ENCODE data around the gene ZNF277. TPM values are rescaled to one million over a fixed set of nuclear protein-coding genes. Genes with fewer than 3 reads are reported as not detected.
"Not testable (repeated sequence)": the region's sequence is repeated elsewhere in the genome, so short reads cannot be mapped to it uniquely, and the experiment has no call there.

The ZNF277 gene
- total RNA-seq, 2 experiments from 2014 or later: 11.4 to 12.5 TPM

DNA sequence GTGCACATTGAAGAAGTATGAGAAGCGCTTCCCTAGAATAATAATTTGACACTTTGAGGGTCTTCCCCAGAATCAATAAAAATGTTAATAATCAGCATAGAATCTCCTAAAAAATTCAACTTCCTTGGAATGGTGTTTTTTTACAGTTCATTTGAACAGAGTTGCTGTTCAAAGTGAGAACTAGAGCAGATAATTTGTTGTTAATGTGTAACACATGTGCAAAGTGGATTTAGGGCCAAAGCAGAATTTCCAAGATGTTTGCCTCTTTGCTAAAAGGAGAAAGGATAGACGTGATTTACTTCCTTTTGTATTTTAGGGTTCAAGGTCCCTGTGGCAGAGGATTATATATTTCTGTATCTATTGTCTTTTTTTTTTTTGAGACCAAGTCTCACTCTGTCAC, 73.8 kb downstream of the ZNF277 start:
- POLR2A ChIA-PET: no interaction called here
- CTCF ChIA-PET: no interaction called here

DNA sequence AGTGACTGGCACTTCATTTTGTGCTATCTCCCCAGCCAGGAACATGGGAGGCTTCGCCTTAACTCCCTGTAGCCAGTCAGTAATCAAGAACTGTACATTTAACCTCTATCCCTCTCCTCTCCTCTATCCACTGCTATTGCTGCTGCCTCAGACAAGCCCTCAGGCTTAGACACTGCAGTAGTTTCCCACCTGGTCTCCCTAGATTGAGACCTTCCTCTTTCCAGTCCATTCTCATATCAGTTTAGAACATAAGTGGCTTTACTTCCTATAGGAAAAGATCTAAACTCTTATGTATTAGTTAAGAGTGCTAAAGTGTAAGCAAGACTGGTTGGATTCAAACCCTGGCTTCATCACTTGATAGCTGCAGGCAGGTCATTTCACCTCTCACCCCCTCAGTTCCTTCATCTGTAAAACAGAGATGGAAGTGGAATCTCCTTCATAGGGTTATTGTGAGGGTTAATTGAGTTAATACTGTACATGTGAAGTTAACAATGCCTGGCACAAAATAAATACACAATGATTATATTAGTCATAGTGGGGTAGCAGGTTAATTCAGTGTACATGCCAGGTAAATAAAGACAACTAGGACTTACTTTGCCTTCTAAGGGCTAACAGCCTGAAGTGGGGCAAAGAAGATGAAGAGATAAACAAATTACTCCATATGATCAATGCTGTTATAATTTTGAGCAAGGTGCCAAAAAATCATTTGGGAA, 76.1 kb downstream of the ZNF277 start:
- ChIA-PET CTCF (no interaction called here), POLR2A (no interaction called here)

DNA sequence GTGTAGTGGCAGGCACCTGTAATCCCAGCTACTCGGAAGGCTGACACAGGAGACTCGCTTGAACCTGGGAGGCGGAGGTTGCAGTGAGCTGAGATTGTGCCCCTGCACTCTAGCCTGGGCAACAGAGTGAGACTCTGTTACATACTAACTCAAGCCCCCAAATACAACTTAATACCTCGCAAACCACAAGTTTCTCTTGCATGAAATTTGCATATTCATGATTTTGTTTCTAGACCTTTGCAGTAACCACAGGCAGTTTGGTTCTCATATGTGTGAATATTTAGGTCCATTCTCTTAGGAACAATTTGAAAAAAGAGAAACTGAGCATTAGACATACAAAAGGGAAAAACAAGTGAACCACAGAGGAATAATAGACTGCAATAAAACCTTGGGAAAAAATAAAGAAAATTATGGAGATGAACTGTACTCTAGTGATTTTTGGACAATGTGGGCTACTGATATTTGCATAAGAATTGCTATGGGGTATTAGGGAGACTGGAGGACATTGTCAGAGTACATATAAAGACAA, 77.0 kb downstream of the ZNF277 start:
- ChIA-PET CTCF (no interaction called here), POLR2A (no interaction called here)

DNA sequence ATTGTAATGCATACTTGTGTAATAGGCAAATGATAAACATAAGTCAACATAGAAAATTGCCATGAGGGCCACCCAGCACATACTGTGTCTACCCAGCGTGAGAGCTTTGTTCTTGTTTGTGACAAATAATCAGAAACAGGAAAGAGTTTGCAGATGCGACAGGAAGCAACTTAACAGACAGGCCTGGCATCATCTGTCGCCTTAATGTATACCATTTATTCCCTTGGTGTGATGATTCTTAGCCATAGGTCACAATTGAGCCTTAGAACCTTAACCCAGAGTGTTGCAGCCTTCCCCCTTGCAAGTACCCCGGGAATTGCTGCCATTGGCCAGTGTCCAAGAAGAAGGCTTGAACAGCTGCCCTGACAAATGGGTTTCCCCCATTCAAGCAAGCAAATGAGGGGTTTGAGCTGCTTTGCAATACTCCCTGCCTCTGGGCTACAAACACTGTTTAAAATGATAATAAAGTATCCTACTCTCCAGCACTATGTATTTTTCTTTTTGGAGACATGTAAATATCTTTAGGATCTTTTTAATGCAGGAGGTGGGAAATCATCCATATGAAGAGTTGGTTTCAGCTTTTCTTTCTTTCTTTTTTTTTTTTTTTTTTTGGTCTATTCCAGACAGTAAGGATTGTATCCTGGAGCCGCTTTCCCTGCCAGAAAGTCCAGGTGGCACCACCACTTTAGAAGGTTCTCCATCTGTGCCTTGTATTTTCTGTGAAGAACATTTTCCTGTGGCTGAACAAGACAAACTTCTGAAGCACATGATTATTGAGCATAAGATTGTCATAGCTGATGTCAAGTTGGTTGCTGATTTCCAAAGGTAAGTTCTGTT, 80.0 kb downstream of the ZNF277 start:
- CTCF ChIA-PET: interaction anchor here (0.8 kb wide), 1 partner anchor 85 kb away, joined by 3 read pairs; no protein-coding TSS in a partner anchor
- POLR2A ChIA-PET: no interaction called here

DNA sequence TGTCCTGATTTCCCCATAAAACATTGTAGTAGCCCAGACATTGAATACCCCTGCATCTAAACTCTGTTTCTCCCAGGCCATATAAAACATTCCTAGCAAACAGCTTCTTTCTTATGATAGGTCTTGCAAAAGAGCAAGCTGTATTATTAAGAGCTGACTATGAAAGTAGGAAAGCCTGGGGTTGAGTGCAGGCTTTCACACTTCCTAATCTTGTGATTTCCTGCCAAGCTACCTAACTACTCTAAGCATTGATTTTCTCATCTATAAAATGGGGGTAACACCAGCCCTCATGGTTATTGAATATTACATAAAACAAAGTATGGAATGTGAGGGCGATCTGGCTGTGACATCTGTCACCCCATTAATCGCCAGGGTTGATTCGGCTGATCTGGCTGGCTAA, 81.8 kb downstream of the ZNF277 start:
- ChIA-PET POLR2A (interaction anchor here (0.6 kb wide), 1 partner anchor 1865 kb away, joined by 4 read pairs; no protein-coding TSS in a partner anchor), CTCF (no interaction called here)

DNA sequence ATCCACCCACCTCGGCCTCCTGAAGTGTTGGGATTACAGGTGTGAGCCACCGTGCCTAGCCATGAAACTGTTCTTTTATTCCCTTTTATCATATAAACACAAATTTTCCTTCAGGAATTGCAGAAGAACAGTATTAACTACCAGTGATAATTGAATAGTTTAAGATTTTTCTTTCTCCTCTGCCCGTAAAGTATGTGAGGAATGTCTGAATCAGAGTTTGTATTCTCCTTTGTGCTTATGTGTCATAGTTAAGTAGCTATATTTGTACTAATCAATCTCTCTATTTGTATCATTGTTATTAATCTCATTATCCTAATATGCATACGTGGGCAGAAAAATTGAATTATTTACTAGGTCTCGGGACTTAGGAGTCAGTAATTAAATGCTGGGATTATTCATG, 83.6 kb downstream of the ZNF277 start:
- ChIA-PET POLR2A (no interaction called here), CTCF (no interaction called here)

DNA sequence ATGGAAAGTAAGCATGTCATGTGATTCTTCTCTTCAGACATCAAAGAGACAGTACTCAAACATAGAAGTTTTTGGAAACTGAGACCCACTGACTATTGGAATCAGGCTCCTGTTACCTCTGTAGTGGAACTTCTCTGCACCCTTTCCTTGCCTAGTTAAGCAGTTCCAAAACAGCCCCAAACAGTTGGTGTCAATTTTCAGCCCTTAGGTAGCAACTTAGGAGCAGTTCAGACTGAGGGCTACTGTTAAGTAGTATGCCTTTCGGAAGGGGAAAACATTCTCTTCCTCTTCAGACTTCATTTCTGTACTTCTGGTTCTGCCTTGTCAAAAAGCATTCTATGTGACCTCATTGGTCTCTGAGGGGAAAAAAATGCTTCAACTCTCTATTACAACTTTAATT, 85.7 kb downstream of the ZNF277 start:
- CTCF ChIA-PET: no interaction called here
- POLR2A ChIA-PET: no interaction called here

DNA sequence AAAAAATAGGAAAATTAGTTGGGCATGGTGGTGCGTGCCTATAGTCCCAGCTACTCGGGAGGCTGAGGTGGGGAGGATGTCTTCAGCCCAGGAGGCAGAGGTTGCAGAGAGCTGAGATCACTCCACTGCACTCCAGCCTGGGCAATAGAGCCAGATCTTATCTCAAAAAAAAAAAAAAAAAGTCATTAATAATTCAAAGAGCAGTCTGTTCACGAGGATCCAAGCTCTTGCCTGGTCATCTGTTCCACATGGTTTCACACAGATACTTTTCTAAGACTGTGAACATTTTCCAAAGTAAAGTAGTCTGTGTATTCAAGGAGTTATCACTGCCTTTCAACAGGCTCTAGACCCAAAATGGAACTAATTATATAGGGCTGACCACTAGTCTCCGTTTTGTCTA, 86.9 kb downstream of the ZNF277 start:
- ChIA-PET CTCF (no interaction called here), POLR2A (no interaction called here)

DNA sequence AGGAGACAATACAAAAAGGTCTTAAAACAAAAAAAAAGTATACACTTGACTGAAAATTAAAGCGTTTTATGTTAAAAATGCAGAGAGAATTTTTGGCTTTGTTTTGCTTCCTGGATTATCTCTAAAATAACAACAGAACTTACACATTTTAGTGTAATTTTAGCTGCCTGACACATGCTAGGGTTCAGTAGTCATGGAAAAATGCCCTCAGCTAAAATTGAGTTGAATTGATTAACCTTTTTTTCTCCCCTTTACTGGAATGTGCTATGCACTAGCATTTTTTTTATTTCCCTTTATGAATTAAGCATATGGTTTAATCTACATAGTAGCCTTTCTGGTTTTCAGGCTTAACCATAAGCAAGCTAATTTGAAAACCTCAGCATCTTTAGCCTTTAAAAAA, 89.9 kb downstream of the ZNF277 start:
- CTCF ChIA-PET: interaction anchor here (0.7 kb wide), 1 partner anchor 605 kb away, joined by 3 read pairs; no protein-coding TSS in a partner anchor
- POLR2A ChIA-PET: no interaction called here

DNA sequence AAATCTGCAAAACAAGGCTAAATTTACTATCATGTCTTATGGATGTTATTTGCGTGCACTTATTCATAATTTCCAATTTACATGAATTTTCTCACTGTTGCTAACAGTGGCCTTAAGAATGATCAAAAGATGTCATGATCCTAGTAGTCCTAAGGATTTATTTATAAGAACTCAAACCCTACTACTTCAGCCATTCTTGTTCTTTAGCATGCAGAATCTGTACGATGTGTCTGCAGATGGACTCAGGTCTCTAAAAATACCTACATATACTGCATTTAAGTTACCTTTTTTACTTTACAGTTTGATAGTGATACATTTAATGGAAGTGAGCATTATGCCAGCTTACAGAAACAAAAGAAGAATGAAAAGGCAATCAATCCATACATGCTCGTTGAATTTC, 91.2 kb downstream of the ZNF277 start:
- ChIA-PET POLR2A (no interaction called here), CTCF (no interaction called here)

DNA sequence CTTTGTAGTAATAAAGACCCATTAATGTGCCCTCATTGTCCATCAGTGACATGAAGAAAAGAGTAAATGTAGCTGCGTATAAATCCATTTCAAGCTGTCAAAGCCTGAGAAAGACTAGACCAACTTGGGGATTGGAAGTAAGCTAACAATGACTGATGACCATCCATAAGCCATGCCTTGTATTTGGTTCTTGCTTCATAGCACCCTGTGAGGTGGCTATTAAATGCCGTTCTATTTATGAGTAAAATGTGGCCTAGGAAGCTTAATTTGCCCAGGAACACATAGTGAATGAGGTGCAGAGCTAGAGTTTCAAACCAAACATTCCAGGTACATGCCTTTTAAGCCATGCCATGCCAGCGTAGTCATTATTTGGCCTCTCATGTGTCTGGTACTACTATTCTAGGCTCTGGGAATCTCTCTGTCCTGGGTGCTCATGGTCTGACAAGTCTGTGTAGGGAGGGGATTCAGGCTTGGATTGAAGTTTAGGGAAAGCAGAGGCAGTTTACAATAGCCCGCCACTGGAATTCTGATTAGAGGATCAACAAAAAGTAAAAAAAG, 92.1 kb downstream of the ZNF277 start:
- ChIA-PET POLR2A (interaction anchor here (0.6 kb wide), 1 partner anchor 106 kb away, joined by 3 read pairs; no protein-coding TSS in a partner anchor), CTCF (no interaction called here)

DNA sequence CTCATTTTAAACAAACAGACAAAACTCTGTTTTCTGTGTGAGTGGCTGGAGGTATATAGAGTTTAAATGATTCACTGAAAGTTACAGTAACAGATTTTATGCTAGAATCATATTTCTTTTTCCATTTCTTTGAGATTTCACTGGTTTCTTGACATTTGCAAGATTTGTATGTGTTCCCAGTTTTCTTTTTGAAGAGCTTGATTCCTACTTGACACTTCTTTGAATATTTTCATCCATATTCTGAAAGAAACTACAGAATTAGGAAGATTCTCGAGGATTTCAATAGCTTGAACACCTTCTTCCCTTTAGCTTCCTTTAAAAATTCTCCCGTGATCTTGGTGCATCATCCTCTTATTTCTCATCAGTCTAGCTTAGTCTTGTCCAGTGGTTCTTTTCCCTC, 93.6 kb downstream of the ZNF277 start:
- CTCF ChIA-PET: no interaction called here
- POLR2A ChIA-PET: no interaction called here

DNA sequence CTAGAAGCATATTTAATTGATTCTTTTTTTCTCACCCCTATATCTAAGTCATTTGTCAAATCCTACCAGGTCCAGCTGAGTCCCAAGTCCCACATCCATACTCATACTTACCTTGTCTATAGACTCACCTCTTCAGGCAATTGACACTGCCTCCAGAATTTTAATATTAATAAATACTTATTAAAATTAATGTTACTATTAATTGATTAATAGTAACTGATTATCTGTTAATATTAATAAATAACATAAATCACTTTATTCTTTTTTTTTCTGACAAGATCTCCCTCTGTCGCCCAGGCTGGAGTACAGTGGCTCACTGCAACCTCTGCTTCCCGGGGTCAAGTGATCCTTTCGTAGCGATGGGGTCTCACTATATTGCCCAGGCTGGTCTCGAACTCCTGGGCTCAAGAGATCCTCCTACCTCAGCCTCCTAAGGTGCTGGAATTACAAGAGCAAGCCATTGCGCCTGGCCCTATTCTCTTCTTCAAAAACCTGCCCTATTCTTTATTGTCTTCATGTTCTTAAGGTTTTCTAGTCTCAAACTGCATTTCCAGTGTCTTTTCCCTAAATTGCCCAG, 94.4 kb downstream of the ZNF277 start:
- CTCF ChIA-PET: no interaction called here
- POLR2A ChIA-PET: no interaction called here

DNA sequence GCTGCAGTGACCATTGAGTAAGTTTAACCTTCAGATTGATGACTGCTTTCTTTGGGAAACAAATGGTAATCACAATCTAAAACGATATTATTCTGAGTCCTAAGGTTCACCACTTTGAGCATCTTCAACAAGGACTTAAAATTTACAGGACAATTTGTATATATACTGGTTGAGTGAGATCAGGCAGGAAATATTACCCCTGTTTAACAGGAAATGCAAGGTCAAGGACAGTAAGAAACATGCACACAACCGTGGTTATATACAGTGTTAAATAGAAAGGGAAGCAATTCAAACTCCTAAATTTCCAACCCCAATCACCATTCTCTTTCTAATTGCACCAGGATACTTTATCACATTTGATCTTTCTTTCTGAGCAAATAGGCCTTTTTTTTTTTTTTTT, 96.1 kb downstream of the ZNF277 start:
- CTCF ChIA-PET: no interaction called here
- POLR2A ChIA-PET: no interaction called here

DNA sequence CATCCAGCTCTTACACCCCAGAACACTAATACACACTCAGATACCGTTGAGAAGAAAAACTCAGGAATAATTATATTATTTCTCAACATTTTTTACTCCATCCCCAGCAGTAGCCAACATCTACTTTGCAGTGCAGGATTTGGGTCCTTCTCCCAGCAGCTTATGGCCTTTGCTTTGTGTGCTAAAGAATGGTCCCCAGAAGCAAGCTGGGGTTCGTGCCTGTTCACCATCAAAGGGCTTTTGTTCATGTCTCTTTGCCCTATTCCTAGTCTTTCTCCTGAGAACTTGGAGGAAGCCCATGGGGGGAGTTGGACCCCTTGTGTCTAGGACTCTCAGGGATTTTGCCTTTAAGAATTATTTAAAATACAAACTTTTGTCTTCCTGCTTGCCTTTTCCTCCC, 100.4 kb downstream of the ZNF277 start:
- ChIA-PET CTCF (no interaction called here), POLR2A (no interaction called here)

DNA sequence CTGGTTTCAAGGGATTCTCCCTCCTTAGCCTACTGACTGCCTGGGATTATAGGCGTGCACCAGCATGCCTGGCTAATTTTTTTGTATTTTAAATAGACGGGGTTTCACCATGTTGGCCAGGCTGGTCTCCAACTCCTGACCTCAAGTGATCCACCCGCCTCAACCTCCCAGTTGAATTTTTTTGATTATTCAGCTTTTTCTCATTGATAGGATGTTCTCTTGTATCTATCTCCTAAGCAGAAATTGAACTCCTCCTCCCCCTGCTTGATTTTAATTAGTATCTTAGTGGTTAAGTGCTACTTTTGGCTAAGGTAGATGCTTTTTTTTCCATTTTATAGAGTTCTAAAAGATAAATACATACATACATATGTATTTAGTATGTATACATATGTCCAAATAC, 101.0 kb downstream of the ZNF277 start:
- POLR2A ChIA-PET: no interaction called here

DNA sequence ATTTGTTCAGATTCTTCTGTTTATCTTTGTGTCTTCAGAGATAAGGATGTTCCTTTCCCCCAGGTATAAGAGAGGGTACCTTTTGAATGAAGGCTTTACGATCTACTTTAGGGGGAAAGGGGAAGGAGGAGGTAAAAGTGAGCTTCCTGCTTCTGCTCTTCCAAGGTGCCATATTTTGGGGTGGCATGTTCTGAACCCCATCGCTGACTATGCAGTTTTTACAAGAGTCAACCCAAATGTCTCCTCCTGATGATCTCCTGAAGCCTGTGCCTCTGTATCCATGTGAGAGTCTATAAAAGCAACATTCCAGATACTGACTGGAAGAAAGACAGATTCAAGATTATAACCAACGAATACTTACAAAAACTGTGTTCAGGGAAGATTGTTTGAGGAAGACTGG, 102.5 kb downstream of the ZNF277 start:
- ChIA-PET CTCF (no interaction called here), POLR2A (no interaction called here)

More for the DNA sequence above, 101.0 kb downstream of the ZNF277 start:
- CTCF ChIA-PET: no interaction called here

DNA sequence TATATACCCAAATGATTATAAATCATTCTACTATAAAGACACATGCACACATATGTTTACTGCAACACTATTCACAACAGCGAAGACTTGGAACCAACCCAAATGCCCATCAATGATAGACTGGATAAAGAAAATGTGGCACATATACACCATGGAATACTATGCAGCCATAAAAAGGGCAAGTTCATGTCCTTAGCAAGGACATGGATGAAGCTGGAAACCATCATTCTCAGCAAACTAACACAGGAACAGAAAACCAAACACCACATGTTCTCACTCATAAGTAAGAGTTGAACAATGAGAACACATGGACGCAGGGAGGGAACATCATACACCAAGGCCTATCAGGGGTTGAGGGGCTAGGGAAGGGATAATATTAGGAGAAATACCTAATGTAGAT, 110.3 kb downstream of the ZNF277 start:
- POLR2A ChIA-PET, CTCF ChIA-PET: not testable (repeated sequence)

DNA sequence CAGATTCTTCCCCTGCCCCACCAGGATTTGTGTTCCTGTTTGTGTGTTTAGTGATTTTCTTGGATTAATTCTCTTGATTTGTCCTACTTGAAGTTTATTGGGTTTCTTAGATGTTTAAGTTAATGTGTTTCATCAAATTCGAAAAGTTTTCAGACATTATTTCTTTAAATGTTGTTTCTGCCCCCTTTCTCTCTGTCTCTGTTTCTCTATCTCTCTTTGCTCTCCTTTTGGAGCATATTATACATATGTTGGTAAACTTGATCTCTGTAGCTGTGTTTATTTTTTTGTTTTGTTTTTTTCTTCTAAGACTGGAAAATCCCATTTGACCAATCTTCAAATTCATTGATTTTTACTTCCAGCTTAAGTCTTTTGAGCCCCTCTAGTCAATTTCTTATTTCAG, 115.6 kb downstream of the ZNF277 start:
- ChIA-PET POLR2A (no interaction called here), CTCF (no interaction called here)

DNA sequence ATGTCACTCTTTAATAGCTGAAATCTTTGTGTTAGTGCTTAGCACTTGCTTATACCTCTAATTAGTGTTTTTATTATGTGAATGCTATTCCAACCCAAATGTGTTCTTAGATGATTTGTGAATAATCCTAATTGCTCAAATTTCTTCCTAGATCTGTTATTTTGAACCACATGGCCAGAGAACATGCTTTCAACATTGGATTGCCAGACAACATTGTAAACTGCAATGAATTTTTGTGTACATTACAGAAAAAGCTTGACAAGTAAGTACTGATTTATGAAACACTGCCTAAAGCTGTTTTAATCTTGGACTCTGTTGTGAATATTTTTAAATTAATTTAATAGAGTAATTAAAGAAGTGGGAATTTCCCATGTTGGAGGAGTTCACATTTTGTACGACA, 121.1 kb downstream of the ZNF277 start:
- POLR2A ChIA-PET: no interaction called here

DNA sequence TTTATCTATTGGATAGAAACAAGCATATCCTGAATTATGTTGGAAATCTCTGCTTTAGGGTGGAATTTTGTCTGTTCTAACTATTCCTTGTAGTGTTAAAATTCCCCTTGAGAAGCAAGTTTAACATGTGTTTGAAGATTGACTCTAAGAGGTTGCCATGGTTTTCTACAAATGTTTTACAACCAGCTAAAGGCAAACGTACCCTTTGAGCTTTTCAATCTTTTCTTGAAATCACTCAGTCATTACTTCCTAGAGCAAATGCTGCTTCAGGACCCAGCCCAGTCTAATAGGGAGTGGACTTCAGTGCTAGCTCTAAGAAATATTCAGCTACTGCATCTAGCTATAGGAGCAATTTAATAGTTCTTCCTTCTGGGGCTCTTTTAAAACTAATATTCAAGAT, 125.0 kb downstream of the ZNF277 start:
- CTCF ChIA-PET: no interaction called here
- POLR2A ChIA-PET: no interaction called here

More for the DNA sequence above, 121.1 kb downstream of the ZNF277 start:
- CTCF ChIA-PET: no interaction called here

Data from activated CD8-positive, alpha-beta memory T cell treated with anti-CD3 and anti-CD28 coated beads for 36 hours (primary cell).